BLaER1 treated with 17β-estradiol and CSF1 and Interleukin-3, amounts not matched to agents 10 nM and 100 nM (cell line): ENCODE data around the gene PRUNE2.
A peak's percentile ranks its signal among the peaks of the same experiment; 100 is the strongest.

Experiments used
- H3K27ac ChIP-seq, 11 experiments: shearing (Covaris generic); formaldehyde crosslinking; 2 replicates each; pipeline ENCODE4 v1.8.1; 2022
- H3K27me3 ChIP-seq, 11 experiments: shearing (Covaris generic); formaldehyde crosslinking; 2 replicates each; pipeline ENCODE4 v1.8.1; 2022
- H3K36me3 ChIP-seq, 11 experiments: shearing (Covaris generic); formaldehyde crosslinking; 2 replicates each; pipeline ENCODE4 v1.8.1; 2022
- H3K4me1 ChIP-seq, 10 experiments: shearing (Covaris generic); formaldehyde crosslinking; 2 replicates each; pipeline ENCODE4 v1.8.1; 2022
- H3K4me2 ChIP-seq, 11 experiments: shearing (Covaris generic); formaldehyde crosslinking; 2 replicates each; pipeline ENCODE4 v1.8.1; 2022
- H3K4me3 ChIP-seq, 10 experiments: shearing (Covaris generic); formaldehyde crosslinking; 2 replicates each; pipeline ENCODE4 v1.8.1; 2022
- H3K9ac ChIP-seq, 11 experiments: shearing (Covaris generic); formaldehyde crosslinking; 2 replicates each; pipeline ENCODE4 v1.8.1; 2022
- H3K9me3 ChIP-seq, 11 experiments: shearing (Covaris generic); formaldehyde crosslinking; replicated peaks in 1 of 11; 2 replicates each; pipeline ENCODE4 v1.8.1; 2022
- H4K20me1 ChIP-seq, 11 experiments: shearing (Covaris generic); formaldehyde crosslinking; 2 replicates each; pipeline ENCODE4 v1.8.1; 2022
- Cebpa-rat ChIP-seq, 11 experiments: shearing (Covaris generic); IDR thresholded peaks; 2 replicates each; pipeline ENCODE4 v1.8.1; 2022

PRUNE2 gene

GRCh38 chr9:76644647-76645250, 261.2 kb downstream of the PRUNE2 start:
- TF ChIP-seq Cebpa-rat (IDR thresholded peaks at IDR 0.05), result no peak
- Histone ChIP-seq H3K27ac (no peak overlapping the region), H3K27me3 (no peaks in the 10 kb centered on the region), H3K4me1 (peaks cover 15 to 34% (median 17%) of the 10 kb centered on the region in 10 experiments; a peak in 19 of 20 replicates), H3K4me3 (no peak overlapping the region), H3K4me2 (peak overlapping the region in 3 of 11 experiments; percentile 65 to 88 (median 71); a peak in 6 of 22 replicates), H3K36me3 (no peaks in the 10 kb centered on the region), H4K20me1 (no peaks in the 10 kb centered on the region), H3K9ac (no peak overlapping the region), H3K9me3 (no peaks in the 10 kb centered on the region)

- no peak overlapping the region for H3K4me3 ChIP-seq
- no peaks in the 10 kb centered on the region for H3K36me3 ChIP-seq
- no peaks in the 10 kb centered on the region for H4K20me1 ChIP-seq
- peak overlapping the region in 4 of 11 experiments; percentile 55 to 73 (median 66); a peak in 7 of 22 replicates for H3K27ac ChIP-seq
- H3K4me1 ChIP-seq, result peaks cover 15 to 34% (median 17%) of the 10 kb centered on the region in 10 experiments; a peak in 19 of 20 replicates
- no peaks in the 10 kb centered on the region for H3K9me3 ChIP-seq
- H3K9ac ChIP-seq, result peak overlapping the region in 2 of 11 experiments; percentile 46 to 49; a peak in 2 of 22 replicates
- no peak for TF ChIP-seq Cebpa-rat (IDR thresholded peaks at IDR 0.05)
- H3K4me2 ChIP-seq, result peak overlapping the region; percentile 33 to 88 (median 62); a peak in 17 of 22 replicates
- H3K27me3 ChIP-seq, result no peaks in the 10 kb centered on the region
These were observed 261.7 kb downstream of the PRUNE2 start for GRCh38 chr9:76644171-76644570.

- no peak for TF ChIP-seq Cebpa-rat (IDR thresholded peaks at IDR 0.05)
- Histone ChIP-seq H3K27ac (peak overlapping the region in 5 of 11 experiments; percentile 55 to 73 (median 64); a peak in 10 of 22 replicates), H3K4me1 (peaks cover 15 to 34% (median 17%) of the 10 kb centered on the region in 10 experiments; a peak in 19 of 20 replicates), H3K4me2 (peak overlapping the region; percentile 33 to 88 (median 62)), H4K20me1 (no peaks in the 10 kb centered on the region), H3K4me3 (no peak overlapping the region), H3K9me3 (no peaks in the 10 kb centered on the region), H3K27me3 (no peaks in the 10 kb centered on the region), H3K9ac (peak overlapping the region in 5 of 11 experiments; percentile 24 to 67 (median 46); a peak in 7 of 22 replicates), H3K36me3 (no peaks in the 10 kb centered on the region)
These were observed 262.4 kb downstream of the PRUNE2 start for GRCh38 chr9:76643399-76644117.

DNA sequence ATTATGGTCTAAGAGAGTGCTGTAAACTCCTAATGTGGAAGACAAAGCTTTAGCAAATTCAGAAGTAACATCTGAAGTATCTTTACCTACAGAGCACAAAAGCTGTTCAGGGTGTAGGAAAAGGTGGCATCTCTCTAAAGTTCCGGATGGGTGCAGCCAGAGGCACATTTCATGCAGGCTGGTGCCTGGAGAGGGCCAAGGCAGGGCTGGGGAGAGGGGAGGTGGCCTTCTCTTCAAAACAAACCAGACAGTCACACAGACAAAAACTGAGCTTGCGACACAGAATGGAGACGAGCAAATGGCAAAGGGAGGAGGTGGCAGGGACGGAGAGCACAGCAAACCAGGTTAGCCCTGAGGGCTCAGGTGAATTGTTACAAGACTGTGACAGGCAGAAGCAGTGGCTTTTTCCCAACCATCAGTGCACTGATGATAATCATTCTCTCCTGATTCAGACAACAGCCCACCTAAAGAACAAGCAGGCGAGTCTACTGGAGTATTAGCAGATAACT, 263.2 kb downstream of the PRUNE2 start:
- no peaks in the 10 kb centered on the region for H4K20me1 ChIP-seq
- no peaks in the 10 kb centered on the region for H3K36me3 ChIP-seq
- TF ChIP-seq Cebpa-rat (IDR thresholded peaks at IDR 0.05), result no peak
- no peaks in the 10 kb centered on the region for H3K9me3 ChIP-seq
- H3K27ac ChIP-seq, result peak overlapping the region in 3 of 11 experiments; percentile 55 to 73 (median 67); a peak in 3 of 22 replicates
- H3K27me3 ChIP-seq, result no peaks in the 10 kb centered on the region
- H3K4me1 ChIP-seq, result peaks cover 15 to 36% (median 17%) of the 10 kb centered on the region in 10 experiments; a peak in 19 of 20 replicates
- H3K4me3 ChIP-seq, result no peak overlapping the region
- H3K9ac ChIP-seq, result no peak overlapping the region
- H3K4me2 ChIP-seq, result peak overlapping the region in 10 of 11 experiments; percentile 38 to 88 (median 64); a peak in 17 of 22 replicates

DNA sequence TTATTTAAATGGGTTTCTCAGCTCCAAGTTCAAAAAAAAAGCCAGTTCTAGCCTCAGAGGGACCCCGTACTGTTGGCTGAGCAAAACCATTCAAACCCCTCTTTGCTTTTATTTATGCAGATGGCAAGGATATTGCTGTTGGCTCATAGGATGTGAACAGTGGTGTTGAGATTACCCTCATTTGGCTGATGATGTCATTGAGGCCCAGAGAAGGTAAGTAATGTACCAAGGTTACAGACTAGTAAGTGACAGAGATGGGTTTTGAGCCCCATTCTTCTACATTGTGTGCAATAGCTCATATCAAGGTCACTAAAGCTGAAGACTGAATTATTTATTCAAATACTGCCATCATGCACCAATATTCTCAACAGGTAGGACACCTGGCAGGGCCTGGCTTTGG, 263.8 kb downstream of the PRUNE2 start:
- Histone ChIP-seq H3K4me1 (peaks cover 17 to 42% (median 21%) of the 10 kb centered on the region in 10 experiments), H3K27me3 (no peaks in the 10 kb centered on the region), H3K27ac (no peak overlapping the region), H4K20me1 (no peaks in the 10 kb centered on the region), H3K9ac (no peak overlapping the region), H3K9me3 (no peaks in the 10 kb centered on the region), H3K36me3 (no peaks in the 10 kb centered on the region), H3K4me3 (no peak overlapping the region), H3K4me2 (peak overlapping the region in 3 of 11 experiments; percentile 65 to 88 (median 71); a peak in 5 of 22 replicates)
- TF ChIP-seq Cebpa-rat (IDR thresholded peaks at IDR 0.05), result no peak

DNA sequence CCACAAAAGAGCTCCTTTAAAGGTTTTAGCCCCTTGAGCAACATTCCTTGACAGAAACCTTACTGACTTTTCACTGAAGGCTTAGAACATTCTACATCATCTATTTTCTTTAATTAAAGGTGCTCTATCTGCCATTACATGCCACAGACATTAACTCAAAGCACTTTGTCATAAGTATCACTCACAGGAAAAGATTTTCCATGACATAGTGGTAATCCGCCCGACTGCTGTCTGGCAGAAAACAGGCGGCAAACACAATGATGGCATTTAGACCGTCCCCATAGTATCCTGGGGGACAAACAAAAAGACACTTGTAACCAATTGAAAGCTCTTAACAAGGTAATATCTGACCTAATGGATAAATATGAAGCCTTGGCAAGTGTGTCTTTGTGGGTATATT, 267.9 kb downstream of the PRUNE2 start:
- no peak for TF ChIP-seq Cebpa-rat (IDR thresholded peaks at IDR 0.05)

GRCh38 chr9:76637416-76637815, 268.5 kb downstream of the PRUNE2 start:
- Histone ChIP-seq H3K36me3 (no peaks in the 10 kb centered on the region), H3K27ac (no peak overlapping the region), H3K27me3 (no peaks in the 10 kb centered on the region), H3K4me2 (peak overlapping the region in 8 of 11 experiments; percentile 14 to 58 (median 33); a peak in 8 of 22 replicates), H3K9ac (no peak overlapping the region), H4K20me1 (no peaks in the 10 kb centered on the region), H3K9me3 (peaks cover 0 to 1% (median 0%) of the 10 kb centered on the region in 11 experiments; a peak in 1 of 22 replicates), H3K4me1 (peaks cover 0 to 27% (median 6%) of the 10 kb centered on the region in 10 experiments; a peak in 16 of 20 replicates), H3K4me3 (no peak overlapping the region)
- TF ChIP-seq Cebpa-rat (IDR thresholded peaks at IDR 0.05), result no peak

More for the DNA sequence above, 267.9 kb downstream of the PRUNE2 start:
- no peak overlapping the region for H3K9ac ChIP-seq
- no peak overlapping the region for H3K4me3 ChIP-seq
- H3K27ac ChIP-seq, result no peak overlapping the region
- H4K20me1 ChIP-seq, result no peaks in the 10 kb centered on the region
- no peaks in the 10 kb centered on the region for H3K27me3 ChIP-seq
- peak overlapping the region in 2 of 11 experiments; percentile 29 to 36; a peak in 2 of 22 replicates for H3K4me2 ChIP-seq
- H3K36me3 ChIP-seq, result no peaks in the 10 kb centered on the region
- H3K4me1 ChIP-seq, result peaks cover 4 to 33% (median 10%) of the 10 kb centered on the region in 10 experiments; a peak in 18 of 20 replicates
- no peaks in the 10 kb centered on the region for H3K9me3 ChIP-seq

GRCh38 chr9:76634356-76635054, 271.4 kb downstream of the PRUNE2 start:
- Histone ChIP-seq H3K36me3 (no peaks in the 10 kb centered on the region), H3K9ac (no peak overlapping the region), H3K27me3 (no peaks in the 10 kb centered on the region), H3K4me1 (peaks cover 18 to 28% (median 23%) of the 10 kb centered on the region in 10 experiments), H3K27ac (no peak overlapping the region), H3K4me2 (no peak overlapping the region), H4K20me1 (no peaks in the 10 kb centered on the region), H3K4me3 (no peak overlapping the region), H3K9me3 (peaks cover 0 to 19% (median 9%) of the 10 kb centered on the region in 11 experiments; a peak in 9 of 22 replicates)
- no peak for TF ChIP-seq Cebpa-rat (IDR thresholded peaks at IDR 0.05)
